ENCODE data around the gene ITGB2.
A peak's percentile ranks its signal among the peaks of the same experiment; 100 is the strongest.

ITGB2 gene

GRCh38 chr21:44862869-44863685 lies 57.6 kb downstream of the ITGB2 start:
- no peak for DNase-seq

GRCh38 chr21:44858791-44859190 lies 61.9 kb downstream of the ITGB2 start:
- no peak for DNase-seq

DNA sequence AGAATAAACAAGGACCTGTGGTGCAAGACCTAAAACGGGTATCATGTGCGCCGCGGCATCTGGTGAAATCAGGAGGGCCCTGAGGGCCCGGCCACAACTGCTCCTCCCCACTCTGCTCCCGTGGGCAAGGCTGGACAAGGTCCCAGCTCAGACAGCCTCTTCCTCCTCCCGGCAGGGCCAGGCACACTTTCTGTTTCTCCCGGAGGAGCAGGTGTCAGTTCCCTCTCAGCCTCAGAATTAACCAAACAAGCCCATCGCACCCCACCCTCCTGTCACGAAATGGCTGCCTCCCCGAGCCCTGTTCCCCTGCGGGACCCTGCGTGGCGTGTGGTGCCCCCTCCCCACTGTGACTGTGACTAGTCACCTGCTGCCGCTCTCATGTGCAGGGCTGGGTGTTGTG lies 62.4 kb downstream of the ITGB2 start:
- DNase-seq, result no peak

- DNase-seq, result no peak
Observed at GRCh38 chr21:44857127-44857892, 63.4 kb downstream of the ITGB2 start.

- no peak for DNase-seq
Observed at GRCh38 chr21:44856131-44856530, 64.6 kb downstream of the ITGB2 start.

DNA sequence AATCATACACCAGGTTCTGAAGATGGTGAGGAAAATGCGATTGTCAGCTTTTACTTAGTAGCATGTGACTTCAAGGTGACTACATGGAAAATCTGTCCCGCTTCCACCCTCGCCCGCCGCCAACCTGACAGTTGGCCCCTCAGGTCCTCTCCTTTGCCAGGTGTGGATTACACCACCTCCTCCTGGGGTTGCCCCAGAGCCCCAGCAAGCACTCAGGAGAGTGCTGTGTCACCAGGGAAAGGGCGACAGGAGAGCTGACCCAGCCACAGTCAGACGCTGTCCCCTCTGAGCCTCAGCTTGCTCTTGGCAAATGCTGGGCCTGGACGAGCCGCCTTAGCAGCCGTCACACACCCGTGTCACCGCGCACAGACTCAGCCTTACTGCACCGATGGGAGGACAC lies 65.1 kb downstream of the ITGB2 start:
- DNase-seq, result no peak

- no peak for DNase-seq
Observed at GRCh38 chr21:44854664-44855446, 65.8 kb downstream of the ITGB2 start.

GRCh38 chr21:44854391-44854663 lies 66.4 kb downstream of the ITGB2 start:
- no peak for DNase-seq

DNA sequence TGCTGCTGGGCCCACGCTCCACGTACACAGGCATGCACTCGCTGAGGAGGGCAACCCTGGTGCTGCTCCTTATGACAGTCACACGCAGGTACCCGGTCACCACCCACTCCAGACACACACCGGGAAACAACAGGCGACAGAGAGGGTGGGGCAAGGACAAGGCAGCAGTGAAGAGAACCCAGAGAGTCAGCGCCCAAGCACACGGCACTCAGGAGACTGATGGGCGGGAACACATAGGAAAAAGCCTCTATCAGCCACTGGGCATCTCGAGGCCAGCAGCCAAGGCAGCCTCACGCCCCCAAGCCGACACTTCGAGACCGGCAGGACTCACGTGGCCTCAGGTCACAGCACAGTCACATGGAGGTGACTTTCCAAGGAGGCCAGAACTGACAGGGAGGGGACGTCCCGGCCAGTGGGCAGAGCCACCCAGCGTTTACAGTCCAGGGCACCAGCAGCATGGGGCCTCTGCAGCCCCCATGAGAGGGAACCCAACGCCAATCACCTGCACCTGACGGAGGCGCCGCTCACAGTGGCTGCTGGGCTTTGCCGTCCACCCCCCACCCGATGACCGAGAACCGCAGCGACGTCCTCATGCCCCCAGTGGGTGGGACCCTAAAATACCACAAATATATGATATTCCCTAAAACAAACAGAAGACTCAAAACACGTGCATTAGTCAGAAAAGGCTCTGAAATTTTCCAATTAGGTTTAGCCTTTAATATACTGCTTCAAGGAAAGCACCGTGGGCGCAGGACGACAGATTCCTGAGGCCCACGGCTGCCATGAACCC lies 66.9 kb downstream of the ITGB2 start:
- DNase-seq, result no peak

- no peak for DNase-seq
Observed at GRCh38 chr21:44850905-44851657, 69.6 kb downstream of the ITGB2 start.

DNA sequence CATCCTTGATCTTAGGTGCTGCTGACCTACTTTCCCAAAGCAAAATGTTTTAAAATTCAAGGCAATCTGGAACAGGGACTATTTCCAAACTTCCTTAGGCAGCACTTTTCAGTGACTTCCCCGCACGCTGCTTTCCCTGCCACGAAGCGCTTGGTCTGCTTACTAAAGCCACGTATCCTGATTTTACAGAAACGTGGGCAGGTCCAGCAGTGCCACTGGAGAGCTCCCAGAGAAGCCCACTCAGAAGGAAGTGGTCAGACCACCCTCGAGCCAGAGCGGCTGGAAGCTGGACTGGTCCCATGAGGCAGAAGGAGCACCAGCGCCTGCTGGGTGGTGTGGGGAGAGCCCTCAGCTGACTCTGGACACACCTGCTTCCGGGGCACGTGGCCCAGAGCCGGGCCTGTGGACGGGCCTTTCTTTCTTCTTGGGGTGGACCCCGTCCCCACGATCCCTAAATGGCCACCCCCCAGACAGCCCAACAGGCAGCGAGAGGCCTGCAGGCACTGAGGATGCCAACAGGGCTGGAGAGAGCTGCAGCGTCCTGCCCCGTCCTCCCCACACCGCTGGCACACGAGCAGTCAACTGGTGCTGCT lies 70.4 kb downstream of the ITGB2 start:
- no peak for DNase-seq

DNA sequence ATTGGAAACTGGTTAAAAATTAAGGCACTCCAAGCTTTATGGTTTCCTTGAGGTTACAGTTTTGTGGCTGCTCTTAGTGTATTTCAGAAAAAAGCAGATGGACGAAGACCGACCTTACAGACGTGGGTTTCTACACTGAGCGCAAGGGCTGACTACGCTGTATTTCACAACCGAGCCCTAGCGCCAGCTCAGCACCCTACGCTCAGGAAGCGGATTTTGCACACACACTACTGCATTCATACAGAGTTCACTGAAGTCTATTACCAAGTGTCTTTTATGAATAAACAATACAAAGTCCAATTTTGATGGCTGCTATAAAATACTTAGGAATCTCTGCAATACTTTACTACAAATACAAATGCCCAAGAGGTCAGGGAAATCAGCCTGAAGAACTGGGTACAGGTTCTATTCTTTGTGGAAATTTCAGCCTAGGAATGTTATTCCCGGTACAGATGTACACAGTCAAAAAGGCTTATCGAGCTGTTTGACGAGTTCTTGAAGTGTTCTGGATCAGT lies 71.0 kb downstream of the ITGB2 start:
- DNase-seq, result no peak

DNA sequence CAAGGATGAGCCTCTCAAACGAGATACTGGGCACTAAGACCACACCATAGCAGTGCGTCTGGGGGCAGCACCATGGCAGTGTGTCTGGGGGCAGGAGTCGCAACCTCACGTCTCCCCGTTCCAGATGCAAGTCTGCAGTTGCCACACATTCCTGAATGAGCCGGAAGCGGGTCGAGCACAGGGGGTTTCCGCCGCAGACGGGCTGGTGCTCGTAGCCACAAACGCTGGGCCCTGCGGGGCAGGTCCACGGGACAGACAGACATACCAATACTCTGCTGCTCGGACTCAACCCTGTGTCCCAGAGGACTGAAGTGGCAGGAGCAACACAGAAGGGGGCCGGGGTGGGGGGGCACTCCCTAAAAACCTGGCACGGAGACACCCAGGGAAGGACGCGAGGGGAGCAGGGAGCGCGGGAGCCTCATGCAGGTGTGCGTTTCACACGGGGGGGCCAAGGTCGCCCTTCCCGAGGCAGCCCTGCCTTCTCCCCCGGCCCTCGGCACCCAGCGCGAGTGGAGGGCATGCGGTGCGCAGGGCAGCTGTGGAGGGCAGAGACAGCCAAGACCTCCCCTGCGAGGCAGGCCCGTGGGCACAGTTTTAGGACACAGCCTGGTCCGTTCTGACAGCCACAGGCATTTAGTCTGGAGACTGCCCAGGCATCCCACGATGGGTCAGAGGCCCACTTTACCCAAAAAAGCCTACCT lies 71.7 kb downstream of the ITGB2 start:
- no peak for DNase-seq

- no peak for DNase-seq
Observed at GRCh38 chr21:44847261-44848056, 73.2 kb downstream of the ITGB2 start.

DNA sequence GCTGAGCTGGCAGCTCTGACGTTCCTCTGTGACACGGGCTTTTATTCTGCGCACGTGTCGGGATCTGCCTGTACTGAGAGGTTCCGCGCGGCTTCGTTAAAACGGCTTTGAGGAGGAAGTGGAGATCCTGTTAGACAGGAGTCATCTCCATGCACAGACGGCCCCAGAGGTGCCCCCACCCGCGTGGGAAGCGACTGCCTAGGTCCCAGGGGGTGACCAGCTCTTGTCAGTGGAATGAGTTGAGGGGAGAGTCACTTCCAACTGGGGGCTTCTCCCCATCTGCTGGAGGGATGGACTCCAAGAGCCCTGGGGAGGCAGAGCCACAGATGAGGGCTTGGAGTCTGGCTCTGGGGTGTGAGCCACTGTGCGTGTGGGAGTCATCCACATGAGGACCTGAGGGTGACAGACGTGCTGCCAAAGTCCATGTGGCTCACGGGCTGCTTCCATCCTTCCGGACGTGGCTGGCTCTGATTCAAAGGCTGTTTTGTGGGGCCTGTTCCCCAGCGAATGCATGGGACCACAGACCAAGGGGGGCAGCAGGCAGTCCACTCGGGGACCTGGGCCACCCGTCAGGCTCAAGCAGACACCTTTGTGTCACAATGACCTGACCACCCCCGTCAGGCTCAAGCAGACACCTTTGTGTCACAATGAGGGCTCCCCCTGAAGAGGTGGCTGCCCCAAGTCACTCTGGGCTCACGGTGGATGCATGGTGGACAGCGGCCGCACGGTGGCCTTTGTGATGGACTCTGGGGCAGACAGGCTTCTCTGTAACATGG lies 74.0 kb downstream of the ITGB2 start:
- DNase-seq, result no peak

- DNase-seq, result no peak
Observed at GRCh38 chr21:44846224-44846484, 74.5 kb downstream of the ITGB2 start.

GRCh38 chr21:44845418-44846223 lies 75.1 kb downstream of the ITGB2 start:
- DNase-seq, result peak; percentile 64

DNA sequence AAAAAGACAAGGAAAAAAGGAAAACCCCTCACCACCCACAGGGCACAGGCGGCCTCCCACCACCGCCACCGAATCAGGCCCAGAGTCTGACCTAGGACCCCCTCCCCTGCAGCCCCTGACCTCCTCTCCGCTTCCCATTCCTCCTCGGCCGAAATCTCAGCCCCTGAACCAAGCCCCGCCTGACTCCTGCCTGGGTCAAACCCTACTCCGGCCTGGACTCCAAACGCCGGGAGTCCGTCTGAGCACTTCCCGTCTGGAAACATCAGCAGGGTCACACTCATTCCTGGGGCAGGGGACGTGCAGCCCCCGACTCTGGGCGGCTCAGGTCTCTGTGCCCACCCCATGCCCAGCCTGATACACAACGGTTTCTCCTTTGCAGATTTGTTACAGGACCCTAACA lies 76.4 kb downstream of the ITGB2 start:
- DNase-seq, result no peak
